GM21737 (cell line): ENCODE data around the gene TTC23L.

ENCODE experiments used
- ATAC-seq: cut with Tn5 transposase; IDR thresholded peaks from one replicate; pipeline ENCODE4 v1.9.1; 2021; ENCODE audit warnings: mild to moderate bottlenecking, moderate library complexity; ENCODE audit not compliant: unreplicated experiment

Gene TTC23L

DNA sequence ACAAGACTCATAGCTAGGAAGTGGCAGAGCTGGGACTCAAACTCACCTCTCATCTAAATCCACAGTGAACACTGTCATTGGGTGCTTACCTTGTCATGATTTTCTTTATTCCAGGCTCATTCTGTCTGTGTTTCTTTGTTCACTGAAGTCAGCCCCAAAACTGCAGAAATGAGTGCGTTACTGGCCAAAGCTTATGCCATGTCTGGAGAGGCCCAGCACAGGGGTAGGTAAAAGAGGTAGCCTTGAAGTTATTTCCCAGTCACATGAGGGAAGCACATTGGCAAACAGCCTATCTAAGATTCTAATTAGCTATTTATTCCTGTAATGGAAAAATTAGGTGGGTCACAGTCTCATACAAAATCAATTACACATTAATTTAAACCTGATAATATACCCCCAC, 29.8 kb downstream of the TTC23L start:
- no peak for ATAC-seq

DNA sequence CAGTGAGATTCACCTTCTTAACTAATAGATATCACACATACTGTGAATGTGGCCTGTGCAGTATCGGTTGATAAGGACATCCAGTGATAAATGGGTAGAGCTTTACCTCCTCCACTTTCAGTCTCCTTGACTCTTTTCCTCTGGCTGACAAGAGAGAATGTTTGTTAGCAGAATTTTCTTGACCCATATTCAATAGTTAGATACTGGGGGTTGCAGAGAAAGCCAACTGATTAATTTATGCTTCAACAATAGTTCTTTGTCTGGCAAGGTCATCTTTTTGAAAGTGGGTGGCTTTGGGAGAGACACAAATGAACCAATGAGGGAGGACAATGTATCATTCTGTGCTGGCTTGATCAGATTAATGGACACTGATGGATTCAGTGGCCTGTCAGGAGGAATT, 30.3 kb downstream of the TTC23L start:
- ATAC-seq, result no peak

- no peak for ATAC-seq
Measured at GRCh38 chr5:34870382-34870781, 31.4 kb downstream of the TTC23L start.

DNA sequence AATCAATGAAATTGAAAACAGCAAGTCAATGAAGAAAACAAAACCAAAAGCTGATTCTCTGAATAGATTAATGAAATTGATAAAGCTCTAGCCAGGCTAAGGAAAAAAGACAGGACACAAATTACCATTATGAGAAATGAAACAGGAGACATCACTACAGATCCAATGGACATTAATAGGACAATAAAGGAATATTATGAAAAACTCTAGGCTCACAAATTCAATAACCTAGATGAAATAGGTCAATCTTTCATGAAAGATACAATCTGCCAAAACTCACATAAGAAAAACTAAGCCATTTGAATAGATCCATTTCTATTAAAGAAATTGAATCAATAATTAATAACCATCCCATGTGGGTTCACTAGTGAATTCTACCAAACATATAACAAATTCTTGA, 37.3 kb downstream of the TTC23L start:
- no peak for ATAC-seq

DNA sequence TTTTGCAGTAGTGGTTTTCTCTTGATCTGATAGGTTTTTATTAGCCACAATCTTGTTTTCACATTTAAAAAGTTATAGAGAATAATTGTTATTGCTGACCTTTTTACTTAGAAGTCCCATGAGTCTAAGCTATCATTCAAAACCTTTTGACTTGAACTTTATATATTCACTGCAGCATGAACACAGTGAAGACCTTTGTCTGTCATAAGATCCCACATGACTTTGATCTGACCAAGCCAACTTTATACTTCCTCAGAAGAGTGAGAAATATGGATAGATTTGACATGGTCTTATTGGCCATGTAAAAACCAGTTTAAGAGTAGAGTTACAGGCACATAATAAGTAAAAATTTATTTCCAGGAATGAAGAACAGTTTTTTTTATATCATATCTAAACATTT, 42.3 kb downstream of the TTC23L start:
- no peak for ATAC-seq

GRCh38 chr5:34886392-34887119, 47.6 kb downstream of the TTC23L start:
- no peak for ATAC-seq

DNA sequence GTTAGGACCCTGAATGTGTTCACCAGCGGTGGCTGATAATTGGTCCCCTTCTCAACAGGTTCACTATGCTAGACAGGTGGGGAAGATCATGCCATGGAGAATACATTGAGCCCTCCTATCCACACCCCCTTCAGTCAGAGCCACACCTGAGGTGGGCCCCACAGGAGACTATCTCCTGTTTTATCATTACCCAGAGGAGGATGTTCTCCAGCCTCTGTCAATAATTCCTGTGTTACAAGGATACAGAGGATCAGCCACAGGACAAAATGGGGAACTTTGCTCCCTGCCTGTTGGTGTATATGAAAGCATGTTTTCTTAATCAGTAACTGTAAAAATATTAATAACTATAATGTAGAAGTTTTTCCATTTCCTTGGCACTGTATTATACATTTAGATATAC, 50.4 kb downstream of the TTC23L start:
- no peak for ATAC-seq

- ATAC-seq, result no peak
Measured at GRCh38 chr5:34891981-34892380, 53.0 kb downstream of the TTC23L start.

DNA sequence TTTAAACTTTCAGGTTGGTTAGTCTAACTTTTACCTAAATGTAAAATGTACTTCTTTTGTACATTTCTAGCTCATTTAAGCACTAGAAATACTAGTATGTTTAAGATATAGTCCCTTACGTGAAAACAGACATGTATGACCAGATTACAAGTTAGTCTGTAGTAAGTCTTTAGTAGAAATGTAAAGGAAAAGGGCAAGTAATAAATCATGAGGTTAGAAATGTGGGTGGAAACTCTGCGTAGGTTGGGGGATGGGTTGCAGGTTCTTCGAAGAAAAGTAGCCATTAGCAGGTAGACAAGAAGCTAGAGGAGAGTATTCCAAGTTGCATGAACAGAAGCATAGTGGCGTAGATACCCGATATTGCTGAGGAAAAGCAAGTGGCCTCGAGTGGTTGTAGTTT, 53.5 kb downstream of the TTC23L start:
- ATAC-seq, result no peak

DNA sequence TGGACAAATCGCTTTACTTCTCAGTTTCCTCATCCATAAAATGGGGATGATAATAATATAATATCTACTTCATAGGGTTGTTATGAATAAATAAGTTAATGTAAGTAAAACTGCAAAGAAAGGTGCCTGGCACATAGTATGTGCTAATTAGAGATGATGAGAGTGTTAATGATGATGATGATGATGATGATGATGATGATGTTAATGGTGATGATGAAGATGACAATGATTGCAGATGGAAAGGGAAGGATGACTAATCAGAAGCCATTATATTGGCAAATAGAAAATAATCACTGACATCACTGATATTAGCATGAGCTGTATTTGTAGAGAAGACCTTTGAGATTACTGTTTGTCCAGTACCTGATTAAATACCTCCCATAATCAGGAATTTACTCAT, 55.8 kb downstream of the TTC23L start:
- ATAC-seq, result no peak

- ATAC-seq, result no peak
Measured at GRCh38 chr5:34895641-34896419, 56.9 kb downstream of the TTC23L start.

DNA sequence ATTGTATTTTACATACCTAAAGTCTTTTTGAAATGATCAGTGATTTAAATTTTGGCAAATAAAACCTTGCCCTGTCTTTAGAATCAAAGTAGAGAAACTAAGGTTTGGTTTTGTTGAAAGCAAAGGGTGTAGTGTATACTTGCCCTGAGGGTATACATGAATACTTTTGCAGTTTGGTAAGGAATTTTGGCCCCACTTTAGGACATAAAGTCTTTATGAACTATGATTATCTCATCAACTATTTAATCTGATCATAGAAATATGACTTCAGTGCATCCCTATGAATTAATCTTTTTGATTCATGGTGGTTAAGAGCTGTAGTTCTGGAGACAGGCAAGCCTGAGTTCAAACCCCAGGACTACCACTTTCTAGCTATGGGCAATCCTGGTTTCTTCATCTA, 58.7 kb downstream of the TTC23L start:
- no peak for ATAC-seq

DNA sequence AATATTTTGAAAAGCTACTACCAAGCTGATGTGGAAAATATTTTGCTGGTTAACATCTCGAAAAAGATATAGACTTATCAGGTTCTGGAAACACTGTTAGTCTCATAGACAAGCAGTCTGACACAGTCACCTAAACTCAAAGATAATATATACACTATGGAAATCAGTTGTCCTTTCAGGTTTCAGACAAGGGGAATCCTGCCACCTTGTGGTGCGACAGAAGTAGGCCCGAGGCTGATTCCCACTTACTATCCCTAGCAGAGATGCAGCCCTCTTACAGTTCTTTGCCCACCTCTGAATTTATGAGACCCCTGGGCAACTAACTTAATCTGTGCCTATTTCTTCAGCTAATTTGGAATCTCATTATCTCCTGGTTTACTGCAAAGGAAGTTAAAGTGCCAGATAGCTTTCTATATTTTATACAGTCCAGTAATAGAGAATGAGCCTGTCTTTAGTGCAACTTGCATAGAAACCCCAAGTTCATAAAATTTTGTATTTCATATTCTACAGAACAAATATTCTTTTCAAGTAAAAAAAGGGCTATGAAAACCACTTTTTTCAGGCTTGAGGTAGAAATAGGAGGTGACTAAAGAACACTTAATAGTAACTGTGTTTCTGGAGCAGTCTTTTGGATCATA, 59.4 kb downstream of the TTC23L start:
- ATAC-seq, result peak; percentile 71

GRCh38 chr5:34899066-34899465, 60.1 kb downstream of the TTC23L start:
- no peak for ATAC-seq

- no peak for ATAC-seq
Measured at GRCh38 chr5:34900652-34901051, 61.7 kb downstream of the TTC23L start.

- no peak for ATAC-seq
Measured at GRCh38 chr5:34903260-34903659, 64.3 kb downstream of the TTC23L start.

DNA sequence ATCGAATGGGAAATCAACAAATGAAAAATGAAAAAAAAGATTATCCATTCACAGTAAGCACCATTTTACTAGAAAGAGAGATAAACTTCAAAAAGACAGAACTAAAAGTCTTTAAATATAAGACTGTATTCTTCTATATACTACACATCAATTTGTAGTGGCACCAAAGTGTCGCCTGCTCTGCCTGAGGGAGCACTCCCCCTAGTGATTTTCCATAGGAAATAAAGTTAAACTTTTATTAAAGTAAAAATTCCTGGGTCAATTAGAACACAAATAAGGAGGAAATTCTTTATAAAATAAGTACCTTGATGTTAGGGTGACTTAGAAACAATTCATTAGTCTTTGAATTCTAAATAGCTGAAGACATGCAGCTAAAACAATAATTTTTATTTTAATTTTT, 66.6 kb downstream of the TTC23L start:
- ATAC-seq, result no peak

GRCh38 chr5:34913072-34913471, 74.1 kb downstream of the TTC23L start:
- ATAC-seq, result no peak

- ATAC-seq, result peak; percentile 15
Measured at GRCh38 chr5:34914671-34915138, 75.7 kb downstream of the TTC23L start.

DNA sequence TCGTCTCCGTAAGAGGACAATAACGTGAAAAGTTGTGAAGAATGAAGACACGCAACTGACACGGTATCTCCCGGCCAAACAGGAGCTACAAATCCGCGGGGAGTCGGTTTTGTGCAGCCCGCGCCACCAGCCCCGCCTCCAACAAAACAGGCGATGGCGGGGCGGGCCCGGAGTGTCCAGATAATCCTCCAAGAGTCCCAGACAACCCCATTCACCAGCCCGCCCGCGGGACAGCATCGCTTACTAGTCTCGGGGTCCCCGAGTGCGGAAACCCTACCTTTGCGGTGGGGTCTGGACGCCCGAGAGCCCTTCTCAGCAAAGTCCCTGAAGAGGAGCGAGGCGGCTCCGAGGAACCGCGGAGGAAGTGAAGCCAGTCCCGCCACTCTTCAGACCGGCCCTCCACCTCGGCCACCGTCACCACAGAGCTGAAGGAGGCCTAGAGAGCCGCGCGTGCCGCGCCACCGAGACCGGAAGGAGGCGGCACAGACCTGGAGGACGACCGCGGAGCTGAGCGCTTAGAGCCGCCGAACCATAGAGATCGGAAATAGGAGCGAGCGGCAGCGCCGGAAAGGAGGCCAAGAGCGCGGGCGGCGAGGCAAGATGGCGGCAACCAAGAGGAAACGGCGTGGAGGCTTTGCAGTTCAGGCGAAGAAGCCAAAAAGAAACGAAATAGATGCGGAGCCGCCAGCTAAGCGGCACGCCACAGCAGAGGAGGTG, 76.3 kb downstream of the TTC23L start, which contains the start of the genes BRIX1 and RAD1:
TSS of gene BRIX1 (plus strand) at position 573 of the 717 bp plus-strand sequence. CDS start at position 601, 28 bp downstream.
TSS of gene RAD1 (minus strand) at position 366 of the 717 bp plus-strand sequence. CDS start 612 bp downstream, outside the sequence.
- peak; percentile 98 for ATAC-seq

DNA sequence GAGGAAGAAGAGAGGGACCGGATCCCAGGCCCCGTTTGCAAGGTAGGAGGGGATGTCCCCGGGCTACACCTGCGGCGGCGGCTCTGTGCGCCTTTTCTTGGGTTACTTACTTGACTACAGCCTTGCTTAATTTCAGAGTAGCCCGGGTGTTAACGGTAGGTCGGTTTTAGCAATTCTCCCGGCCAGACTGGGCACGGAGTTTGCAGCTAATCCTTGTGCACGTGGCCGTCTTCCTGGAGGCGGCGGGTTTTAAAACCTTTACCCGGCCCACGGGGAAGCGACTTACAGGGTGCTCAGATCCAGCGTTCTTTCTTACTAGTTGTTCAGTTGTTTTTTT, 76.9 kb downstream of the TTC23L start:
- ATAC-seq, result peak; percentile 15
